ENCODE data around the gene SMYD3.

Gene SMYD3

DNA sequence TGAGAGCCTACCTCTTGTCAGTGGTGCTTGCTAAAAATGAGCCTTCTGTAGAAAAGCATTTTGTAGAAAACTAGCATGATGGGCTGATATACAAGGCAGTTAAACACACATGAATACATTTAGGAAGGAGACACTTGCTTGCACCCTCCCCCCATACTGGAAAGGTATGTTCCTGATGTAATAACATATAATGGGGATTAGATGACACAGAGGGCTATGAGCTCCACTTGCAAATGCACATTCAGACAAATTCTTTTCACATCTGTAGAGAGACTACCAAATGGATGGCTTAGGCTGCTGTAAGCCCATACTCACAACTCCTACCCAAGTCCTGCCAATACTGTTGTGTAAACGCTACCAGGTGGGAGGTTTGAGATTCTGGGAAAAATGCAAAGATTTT, 634.0 kb downstream of the SMYD3 start:
- no peak overlapping the region for H3K4me3 ChIP-seq (ENCODE audit: low read depth, low read length)
- TF ChIP-seq, protein P1, sequence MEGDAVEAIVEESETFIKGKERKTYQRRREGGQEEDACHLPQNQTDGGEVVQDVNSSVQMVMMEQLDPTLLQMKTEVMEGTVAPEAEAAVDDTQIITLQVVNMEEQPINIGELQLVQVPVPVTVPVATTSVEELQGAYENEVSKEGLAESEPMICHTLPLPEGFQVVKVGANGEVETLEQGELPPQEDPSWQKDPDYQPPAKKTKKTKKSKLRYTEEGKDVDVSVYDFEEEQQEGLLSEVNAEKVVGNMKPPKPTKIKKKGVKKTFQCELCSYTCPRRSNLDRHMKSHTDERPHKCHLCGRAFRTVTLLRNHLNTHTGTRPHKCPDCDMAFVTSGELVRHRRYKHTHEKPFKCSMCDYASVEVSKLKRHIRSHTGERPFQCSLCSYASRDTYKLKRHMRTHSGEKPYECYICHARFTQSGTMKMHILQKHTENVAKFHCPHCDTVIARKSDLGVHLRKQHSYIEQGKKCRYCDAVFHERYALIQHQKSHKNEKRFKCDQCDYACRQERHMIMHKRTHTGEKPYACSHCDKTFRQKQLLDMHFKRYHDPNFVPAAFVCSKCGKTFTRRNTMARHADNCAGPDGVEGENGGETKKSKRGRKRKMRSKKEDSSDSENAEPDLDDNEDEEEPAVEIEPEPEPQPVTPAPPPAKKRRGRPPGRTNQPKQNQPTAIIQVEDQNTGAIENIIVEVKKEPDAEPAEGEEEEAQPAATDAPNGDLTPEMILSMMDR (IDR thresholded peaks at IDR 0.05; ENCODE audit: insufficient read depth, low read depth, low read length, missing control alignments), result no peak
- no peak for DNase-seq (ENCODE audit: low read depth)

DNA sequence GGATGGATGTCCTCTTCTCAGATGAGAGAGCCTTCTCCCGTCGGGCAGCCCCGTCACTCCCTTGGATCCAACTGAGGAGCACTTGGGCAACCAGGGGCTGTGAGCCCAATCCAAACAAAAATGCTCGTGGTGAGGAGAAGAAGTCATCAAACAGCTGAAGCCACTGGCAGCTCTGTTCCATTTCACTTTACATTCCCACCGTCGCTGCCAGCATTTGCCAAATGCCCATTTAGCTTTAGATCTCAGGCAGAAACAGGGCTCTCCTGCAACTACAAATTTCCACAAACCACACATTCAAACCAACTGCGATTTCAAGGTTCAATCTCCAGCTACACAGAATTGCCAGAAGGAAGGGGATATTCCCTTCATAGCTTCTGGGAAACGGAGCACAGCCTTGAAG, 634.6 kb downstream of the SMYD3 start:
- TF ChIP-seq, protein P1 (IDR thresholded peaks at IDR 0.05; ENCODE audit: insufficient read depth, low read depth, low read length, missing control alignments), result no peak

DNA sequence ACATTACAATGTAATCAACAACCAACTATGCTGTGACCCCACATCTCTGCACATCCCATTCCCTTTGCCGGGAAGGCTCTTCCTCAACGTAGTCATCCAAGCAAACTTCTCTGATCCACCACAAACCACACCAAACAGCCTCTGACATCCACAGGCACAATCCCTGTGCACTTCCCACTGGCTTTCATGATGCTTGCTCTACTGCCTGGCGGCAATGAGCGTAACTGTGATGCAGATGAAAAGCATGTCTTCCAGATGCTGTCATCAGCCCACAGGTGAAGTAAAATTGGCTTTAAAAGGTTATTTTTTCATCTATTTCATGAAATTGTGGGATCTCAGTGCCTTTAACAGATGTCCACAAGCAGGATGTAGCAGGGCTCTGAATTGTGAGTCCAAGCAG, 635.2 kb downstream of the SMYD3 start:
- no peak overlapping the region for H3K4me3 ChIP-seq (ENCODE audit: low read depth, low read length)
- no peak for DNase-seq (ENCODE audit: low read depth)
- TF ChIP-seq, protein P1 (IDR thresholded peaks at IDR 0.05; ENCODE audit: insufficient read depth, low read depth, low read length, missing control alignments), result no peak

More for the DNA sequence above, 634.6 kb downstream of the SMYD3 start:
- H3K4me3 ChIP-seq (ENCODE audit: low read depth, low read length), result no peak overlapping the region
- DNase-seq (ENCODE audit: low read depth), result no peak

DNA sequence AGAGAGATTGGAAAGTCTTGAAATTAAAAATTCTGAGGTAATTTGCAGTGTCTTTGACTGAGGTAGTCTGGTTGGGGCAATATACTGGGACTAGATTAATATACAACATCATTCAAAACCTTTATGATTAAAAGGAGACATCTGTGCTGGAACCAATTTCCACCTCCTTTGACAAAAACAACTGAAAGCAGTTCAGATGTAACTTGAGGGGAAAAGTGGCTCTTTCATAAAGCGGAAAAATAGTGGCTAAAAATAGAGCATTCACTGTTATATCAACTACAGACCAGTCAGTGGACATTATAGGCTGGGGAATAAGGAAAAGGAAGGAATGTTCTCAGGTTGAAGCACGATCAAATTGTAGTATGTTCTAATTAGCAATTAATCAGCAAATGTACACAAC, 635.9 kb downstream of the SMYD3 start:
- DNase-seq (ENCODE audit: low read depth), result no peak
- TF ChIP-seq, protein P1 (IDR thresholded peaks at IDR 0.05; ENCODE audit: insufficient read depth, low read depth, low read length, missing control alignments), result no peak
- H3K4me3 ChIP-seq (ENCODE audit: low read depth, low read length), result no peak overlapping the region

DNA sequence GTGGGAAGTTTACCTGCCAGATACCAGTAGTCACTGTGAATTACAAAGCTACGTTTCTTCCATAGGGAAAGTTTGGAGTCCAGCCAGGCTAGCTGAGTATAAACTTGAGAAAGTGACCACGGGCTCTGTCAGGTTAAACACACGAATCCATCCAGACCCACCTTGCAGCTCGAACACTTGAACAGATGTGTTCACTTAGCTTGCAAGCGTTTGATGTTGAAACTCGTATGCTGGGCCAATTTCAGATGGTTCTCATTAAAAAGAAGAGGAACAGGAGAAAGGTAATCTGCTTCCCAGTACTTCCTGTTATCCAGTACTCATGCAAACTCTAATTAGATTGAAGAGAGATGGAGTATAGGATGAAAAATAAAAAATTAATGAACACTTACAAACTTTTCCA, 636.4 kb downstream of the SMYD3 start:
- no peak overlapping the region for H3K4me3 ChIP-seq (ENCODE audit: low read depth, low read length)
- TF ChIP-seq, protein P1 (IDR thresholded peaks at IDR 0.05; ENCODE audit: insufficient read depth, low read depth, low read length, missing control alignments), result no peak
- DNase-seq (ENCODE audit: low read depth), result no peak

DNA sequence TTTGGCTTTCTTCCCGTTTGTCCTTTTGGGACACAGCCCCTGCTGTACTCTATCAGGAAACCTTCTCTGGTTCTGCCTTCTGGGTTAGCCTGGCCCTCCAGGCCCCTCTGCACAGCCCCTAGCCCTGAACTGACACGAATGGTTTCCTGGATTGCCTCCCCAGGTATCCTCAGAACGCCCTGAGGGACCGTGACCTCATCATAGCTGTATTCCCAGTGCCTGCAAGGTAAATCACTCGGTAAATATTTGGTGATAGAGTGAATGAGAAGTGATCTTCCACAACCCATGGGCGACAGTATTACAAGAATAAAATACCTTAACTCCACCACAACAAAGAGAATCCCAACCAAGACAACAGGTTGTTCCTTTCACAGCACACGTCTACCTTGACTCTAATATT, 637.2 kb downstream of the SMYD3 start:
- TF ChIP-seq, protein P1 (IDR thresholded peaks at IDR 0.05; ENCODE audit: insufficient read depth, low read depth, low read length, missing control alignments), result no peak
- no peak overlapping the region for H3K4me3 ChIP-seq (ENCODE audit: low read depth, low read length)

DNA sequence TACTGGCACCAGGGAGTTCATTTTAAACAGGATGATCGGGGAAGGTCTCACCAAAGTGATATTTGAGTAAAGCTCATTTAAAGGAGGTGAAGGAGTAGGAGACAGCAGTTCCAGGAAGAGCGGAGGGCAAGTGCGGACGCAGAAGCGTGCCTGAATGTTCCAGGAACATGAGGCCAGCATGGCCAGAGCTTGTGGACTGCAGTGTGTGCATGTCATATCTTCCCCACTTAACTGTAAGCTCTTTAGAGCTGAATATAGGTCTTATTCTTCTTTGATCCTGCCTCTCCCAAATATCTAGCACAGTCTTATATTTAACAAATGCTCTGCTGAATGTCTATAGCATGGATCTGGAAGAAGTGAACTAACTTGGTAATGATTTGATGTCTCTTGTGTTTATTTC, 639.3 kb downstream of the SMYD3 start:
- H3K4me3 ChIP-seq (ENCODE audit: low read depth, low read length), result no peak overlapping the region
- no peak for DNase-seq (ENCODE audit: low read depth)
- TF ChIP-seq, protein P1 (IDR thresholded peaks at IDR 0.05; ENCODE audit: insufficient read depth, low read depth, low read length, missing control alignments), result no peak

More for the DNA sequence above, 637.2 kb downstream of the SMYD3 start:
- no peak for DNase-seq (ENCODE audit: low read depth)
